ENCODE results near the gene GALNT10. TPM values are rescaled to one million over a fixed set of nuclear protein-coding genes. Genes with fewer than 3 reads are reported as not detected.

Gene GALNT10
- total RNA-seq, 1 experiment from 2014 or later = 27.8 TPM

GRCh38 chr5:154456540-154456939, 266.0 kb downstream of the GALNT10 start:
- ATAC-seq = no peak
- POLR2A ChIA-PET = no interaction called here

DNA sequence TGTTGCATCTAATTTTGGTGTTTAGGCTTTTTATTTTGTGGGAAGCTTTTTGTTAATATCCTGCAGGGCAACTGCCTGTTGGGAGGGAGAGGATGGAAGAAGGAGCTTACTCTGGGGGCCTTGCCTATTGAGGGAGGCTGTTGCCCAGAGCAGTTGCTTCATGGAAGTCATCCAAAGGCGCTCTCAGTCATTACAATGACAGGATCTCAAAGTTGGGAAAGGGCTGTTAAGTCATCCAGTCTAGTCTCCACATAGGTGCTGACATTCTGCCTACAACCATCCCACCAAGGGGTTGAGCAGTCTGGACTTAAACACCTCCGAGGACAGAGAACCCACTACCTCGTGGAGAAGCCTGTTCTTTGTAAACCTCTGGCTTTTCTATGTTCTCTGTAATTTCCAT, 268.5 kb downstream of the GALNT10 start:
- Histone ChIP-seq H3K9me2 (ENCODE audit: insufficient read depth) (no peaks in the 10 kb centered on the region), H3K4me1 (ENCODE audit: control insufficient read depth in 1 of 2, insufficient read depth in 2 of 2, low read length in 2 of 2) (no peaks in the 10 kb centered on the region), H3K27me3 (ENCODE audit: insufficient read depth, low read length) (no peaks in the 10 kb centered on the region), H3K4me2 (ENCODE audit: low read length) (no peak overlapping the region), H3K36me3 (ENCODE audit: control insufficient read depth in 1 of 2, insufficient read depth in 2 of 2, low read length in 2 of 2) (0 out of 4 replicates have a peak, but pooled peaks cover 2 to 3% of the 10 kb centered on the region in 2 experiments), H2AFZ (ENCODE audit: low read depth, low read length, poor library complexity, severe bottlenecking) (no peak overlapping the region), H3K4me3 (replicated peaks in 1 of 2; ENCODE audit: low read depth in 1 of 2, low read length in 2 of 2) (no peak overlapping the region), H3K27ac (ENCODE audit: low read depth, low read length) (no peak overlapping the region), H3K9ac (ENCODE audit: low read length) (no peak overlapping the region), H3K79me2 (ENCODE audit: insufficient read depth, low read length) (no peaks in the 10 kb centered on the region), H4K20me1 (ENCODE audit: insufficient read depth) (no peaks in the 10 kb centered on the region), H3K9me3 (ENCODE audit: control insufficient read depth in 1 of 2, insufficient read depth in 1 of 2, low read depth in 1 of 2, low read length in 2 of 2) (no peaks in the 10 kb centered on the region)
- intact Hi-C loops (cut with micrococcal nuclease) = no loop called here
- TF ChIP-seq EZH2phosphoT487 (IDR thresholded peaks at IDR 0.05; ENCODE audit: borderline replicate concordance) (no peak), ELF1 (IDR thresholded peaks at IDR 0.05; ENCODE audit: borderline replicate concordance, low read depth) (no peak), EZH2 (IDR thresholded peaks at IDR 0.05) (no peak), TCF7L2 (IDR thresholded peaks at IDR 0.05; ENCODE audit: borderline replicate concordance, extremely low read depth, insufficient read depth, insufficient read length) (no peak), ZFX (IDR thresholded peaks at IDR 0.05) (no peak), POLR2AphosphoS5 (IDR thresholded peaks at IDR 0.05; ENCODE audit: low read depth, low read length) (no peak), YY1 (IDR thresholded peaks at IDR 0.05; ENCODE audit: extremely low read depth, insufficient replicate concordance, low read depth, low read length) (no peak)
- ATAC-seq (no peak), DNase-seq (ENCODE audit: low read depth, low spot score) (no peak)
- no TSS peak for BruUV-seq (replicated peaks)
- RAD21 ChIA-PET (ENCODE audit: low non-redundant PET in 1 of 2, low total read pairs in 2 of 2, uncharacterized antibody in 2 of 2, unreplicated experiment in 2 of 2) = no interaction called here
- CTCF ChIA-PET = no interaction called here
- POLR2A ChIA-PET = no interaction called here

More at GRCh38 chr5:154456540-154456939, 266.0 kb downstream of the GALNT10 start:
- H4K20me1 ChIP-seq (ENCODE audit: insufficient read depth) = no peaks in the 10 kb centered on the region
- ChIA-PET CTCF (no interaction called here), RAD21 (ENCODE audit: low non-redundant PET in 1 of 2, low total read pairs in 2 of 2, uncharacterized antibody in 2 of 2, unreplicated experiment in 2 of 2) (no interaction called here)
- no peak for DNase-seq (ENCODE audit: low read depth, low spot score)
- no peaks in the 10 kb centered on the region for H3K9me2 ChIP-seq (ENCODE audit: insufficient read depth)
- no peaks in the 10 kb centered on the region for H3K9me3 ChIP-seq (ENCODE audit: control insufficient read depth in 1 of 2, insufficient read depth in 1 of 2, low read depth in 1 of 2, low read length in 2 of 2)
- no peaks in the 10 kb centered on the region for H3K4me1 ChIP-seq (ENCODE audit: control insufficient read depth in 1 of 2, insufficient read depth in 2 of 2, low read length in 2 of 2)
- H3K79me2 ChIP-seq (ENCODE audit: insufficient read depth, low read length) = no peaks in the 10 kb centered on the region
- no peak overlapping the region for H2AFZ ChIP-seq (ENCODE audit: low read depth, low read length, poor library complexity, severe bottlenecking)
- H3K4me2 ChIP-seq (ENCODE audit: low read length) = no peak overlapping the region
- BruUV-seq (replicated peaks) = no TSS peak
- peaks cover 3 to 7% of the 10 kb centered on the region in 2 experiments; a peak in 2 of 4 replicates for H3K36me3 ChIP-seq (ENCODE audit: control insufficient read depth in 1 of 2, insufficient read depth in 2 of 2, low read length in 2 of 2)
- H3K27me3 ChIP-seq (ENCODE audit: insufficient read depth, low read length) = no peaks in the 10 kb centered on the region
- TF ChIP-seq ZNF274 (IDR thresholded peaks at IDR 0.05; ENCODE audit: low read depth, low read length) (no peak), EZH2 (IDR thresholded peaks at IDR 0.05) (no peak), CTCF (IDR thresholded peaks at IDR 0.05 in 2 of 3, conservative IDR thresholded peaks at IDR 0.05 in 1 of 3; ENCODE audit: borderline replicate concordance in 1 of 3, insufficient read depth in 1 of 3, low read depth in 2 of 3, low read length in 2 of 3) (no peak)
- H3K27ac ChIP-seq (ENCODE audit: low read depth, low read length) = no peak overlapping the region
- no peak overlapping the region for H3K4me3 ChIP-seq (replicated peaks in 1 of 2; ENCODE audit: low read depth in 1 of 2, low read length in 2 of 2)
- intact Hi-C loops (cut with micrococcal nuclease) = no loop called here
- H3K9ac ChIP-seq (ENCODE audit: low read length) = no peak overlapping the region

All from HCT116 (cell line).